Hypothalamus (tissue), 51 donors: ENCODE results near the gene TGFBR3.

Experiments
- DNase-seq, 51 donors: peaks; one replicate each; lab custom pipeline; 2025; lab: John Stamatoyannopoulos, UW

Gene TGFBR3

GRCh38 chr1:91765880-91766443 is 120.0 kb downstream of the TGFBR3 start:
- DNase-seq: no peak

- DNase-seq: no peak
Measured at GRCh38 chr1:91765293-91765692, 120.7 kb downstream of the TGFBR3 start.

GRCh38 chr1:91764471-91765115 is 121.4 kb downstream of the TGFBR3 start:
- DNase-seq: no peak

GRCh38 chr1:91763252-91763651 is 122.7 kb downstream of the TGFBR3 start:
- no peak for DNase-seq

- peak in 3 of 51 donors; percentile 9 to 34 (median 20) for DNase-seq
Measured at GRCh38 chr1:91761295-91761721, 124.6 kb downstream of the TGFBR3 start.

- no peak for DNase-seq
Measured at GRCh38 chr1:91760512-91760911, 125.4 kb downstream of the TGFBR3 start.

GRCh38 chr1:91759076-91759475 is 126.9 kb downstream of the TGFBR3 start:
- DNase-seq: peak in 2 of 51 donors; percentile 6 to 36

- no peak for DNase-seq
Measured at GRCh38 chr1:91757763-91758460, 128.0 kb downstream of the TGFBR3 start.

- no peak for DNase-seq
Measured at GRCh38 chr1:91755702-91756287, 130.2 kb downstream of the TGFBR3 start.

- peak in 1 of 51 donors; percentile 27 for DNase-seq
Measured at GRCh38 chr1:91754816-91755580, 131.0 kb downstream of the TGFBR3 start.

GRCh38 chr1:91754348-91754747 is 131.6 kb downstream of the TGFBR3 start:
- peak in 1 of 51 donors; percentile 63 for DNase-seq

- DNase-seq: no peak
Measured at GRCh38 chr1:91753878-91754277, 132.1 kb downstream of the TGFBR3 start.

GRCh38 chr1:91752324-91752723 is 133.6 kb downstream of the TGFBR3 start:
- no peak for DNase-seq

- DNase-seq: peak in 6 of 51 donors; percentile 4 to 57 (median 25)
Measured at GRCh38 chr1:91751275-91751674, 134.7 kb downstream of the TGFBR3 start.

- no peak for DNase-seq
Measured at GRCh38 chr1:91750398-91750996, 135.5 kb downstream of the TGFBR3 start.

- no peak for DNase-seq
Measured at GRCh38 chr1:91749788-91750231, 136.1 kb downstream of the TGFBR3 start.

- DNase-seq: no peak
Measured at GRCh38 chr1:91747666-91748065, 138.3 kb downstream of the TGFBR3 start.

GRCh38 chr1:91746728-91747338 is 139.1 kb downstream of the TGFBR3 start:
- DNase-seq: no peak

GRCh38 chr1:91745640-91746373 is 140.1 kb downstream of the TGFBR3 start:
- DNase-seq: no peak
